Measurements from ENCODE around the gene PTCHD4.

Gene PTCHD4

DNA sequence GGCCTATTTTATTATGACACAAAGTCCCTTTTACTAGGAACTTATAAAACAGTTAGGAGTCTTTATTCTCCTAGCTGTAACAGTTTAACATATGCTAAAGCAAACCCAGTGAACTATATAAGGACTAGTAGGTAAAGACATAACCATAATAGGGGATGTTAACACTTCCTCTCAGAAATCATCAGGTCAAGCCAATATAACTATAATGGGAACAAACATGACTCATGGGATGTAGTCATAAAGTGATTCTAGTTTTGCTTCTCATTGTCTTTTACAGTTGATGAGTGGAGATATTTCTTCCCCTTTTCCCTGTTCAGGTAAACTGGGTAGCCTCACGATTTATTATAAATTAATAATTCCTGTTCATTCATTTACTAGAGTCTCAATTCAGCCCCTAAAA, 9.7 kb downstream of the PTCHD4 start:
- no peak overlapping the region for H3K4me3 Mint-ChIP-seq
- peaks cover 14% of the 10 kb centered on the region for H3K9me3 Mint-ChIP-seq
- H3K27me3 Mint-ChIP-seq (ENCODE audit: low read depth) = no peaks in the 10 kb centered on the region
- H3K4me1 Mint-ChIP-seq = no peaks in the 10 kb centered on the region
- H3K27ac Mint-ChIP-seq = no peak overlapping the region
- H3K36me3 Mint-ChIP-seq (ENCODE audit: low read depth) = no peaks in the 10 kb centered on the region
- TF ChIP-seq, protein P1, sequence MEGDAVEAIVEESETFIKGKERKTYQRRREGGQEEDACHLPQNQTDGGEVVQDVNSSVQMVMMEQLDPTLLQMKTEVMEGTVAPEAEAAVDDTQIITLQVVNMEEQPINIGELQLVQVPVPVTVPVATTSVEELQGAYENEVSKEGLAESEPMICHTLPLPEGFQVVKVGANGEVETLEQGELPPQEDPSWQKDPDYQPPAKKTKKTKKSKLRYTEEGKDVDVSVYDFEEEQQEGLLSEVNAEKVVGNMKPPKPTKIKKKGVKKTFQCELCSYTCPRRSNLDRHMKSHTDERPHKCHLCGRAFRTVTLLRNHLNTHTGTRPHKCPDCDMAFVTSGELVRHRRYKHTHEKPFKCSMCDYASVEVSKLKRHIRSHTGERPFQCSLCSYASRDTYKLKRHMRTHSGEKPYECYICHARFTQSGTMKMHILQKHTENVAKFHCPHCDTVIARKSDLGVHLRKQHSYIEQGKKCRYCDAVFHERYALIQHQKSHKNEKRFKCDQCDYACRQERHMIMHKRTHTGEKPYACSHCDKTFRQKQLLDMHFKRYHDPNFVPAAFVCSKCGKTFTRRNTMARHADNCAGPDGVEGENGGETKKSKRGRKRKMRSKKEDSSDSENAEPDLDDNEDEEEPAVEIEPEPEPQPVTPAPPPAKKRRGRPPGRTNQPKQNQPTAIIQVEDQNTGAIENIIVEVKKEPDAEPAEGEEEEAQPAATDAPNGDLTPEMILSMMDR (IDR thresholded peaks at IDR 0.05; ENCODE audit: unreplicated experiment in 3 of 3) = no peak

DNA sequence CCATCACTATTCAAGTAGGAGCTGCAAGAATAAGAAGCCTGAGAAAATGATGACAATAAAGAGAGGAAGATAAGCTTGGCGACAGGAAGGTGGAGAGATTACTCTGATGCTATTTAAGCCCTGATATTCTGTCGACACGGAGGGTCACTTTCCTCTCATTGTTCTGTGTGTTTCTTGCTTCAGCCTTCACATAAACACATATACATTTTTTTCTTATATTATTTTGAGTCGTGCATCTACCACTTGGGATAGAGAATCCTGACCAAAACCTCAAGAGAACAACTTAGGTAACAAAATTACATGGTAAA, 10.5 kb downstream of the PTCHD4 start:
- H3K27me3 Mint-ChIP-seq (ENCODE audit: low read depth) = no peaks in the 10 kb centered on the region
- no peaks in the 10 kb centered on the region for H3K4me1 Mint-ChIP-seq
- TF ChIP-seq, protein P1 (IDR thresholded peaks at IDR 0.05; ENCODE audit: unreplicated experiment in 3 of 3) = no peak
- no peaks in the 10 kb centered on the region for H3K36me3 Mint-ChIP-seq (ENCODE audit: low read depth)
- H3K27ac Mint-ChIP-seq = no peak overlapping the region
- H3K9me3 Mint-ChIP-seq = peaks cover 7% of the 10 kb centered on the region
- no peak overlapping the region for H3K4me3 Mint-ChIP-seq

DNA sequence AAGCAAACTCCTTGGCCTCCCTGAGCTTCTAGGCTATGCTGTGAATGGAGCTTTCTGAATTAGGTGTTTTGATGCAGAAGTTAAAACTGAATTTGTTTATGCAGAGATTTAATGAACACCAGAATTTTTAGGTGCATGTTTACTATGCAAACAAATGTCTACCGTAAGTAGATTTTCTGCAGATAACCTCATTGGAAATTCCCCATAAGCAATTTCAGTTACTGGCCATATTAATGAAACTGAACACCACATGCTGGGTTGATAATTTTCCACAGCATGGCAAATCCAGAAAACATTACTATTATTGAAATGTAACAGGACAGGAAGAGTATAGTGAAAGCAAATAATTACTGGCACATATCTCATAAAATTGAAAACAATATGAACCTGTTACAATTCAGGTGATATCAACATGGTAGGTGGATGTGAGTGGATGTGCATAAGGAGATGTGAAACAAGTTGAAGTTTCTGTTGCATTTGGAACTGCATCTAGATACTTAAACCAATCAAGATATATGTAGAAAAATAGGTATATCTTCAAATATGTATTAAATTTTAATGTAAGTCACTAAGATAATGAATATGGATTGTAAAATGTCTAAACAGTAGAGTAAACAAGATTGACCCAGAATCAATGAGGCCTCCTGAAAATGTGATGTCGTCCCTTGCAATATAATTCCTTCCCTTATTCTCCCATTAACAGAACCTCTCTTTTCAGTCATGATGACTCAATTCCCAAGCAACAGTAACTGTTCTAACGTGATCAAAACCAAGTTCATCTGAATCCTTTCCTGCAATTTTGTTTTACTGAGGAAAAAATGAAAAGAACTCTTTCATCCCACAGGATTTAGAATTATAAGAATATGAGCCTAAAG, 11.0 kb downstream of the PTCHD4 start:
- Mint-ChIP-seq H3K27me3 (ENCODE audit: low read depth) (no peaks in the 10 kb centered on the region), H3K4me1 (no peaks in the 10 kb centered on the region), H3K27ac (no peak overlapping the region), H3K36me3 (ENCODE audit: low read depth) (no peaks in the 10 kb centered on the region), H3K9me3 (peaks cover 3% of the 10 kb centered on the region), H3K4me3 (no peak overlapping the region)
- TF ChIP-seq, protein P1 (IDR thresholded peaks at IDR 0.05; ENCODE audit: unreplicated experiment in 3 of 3) = no peak

DNA sequence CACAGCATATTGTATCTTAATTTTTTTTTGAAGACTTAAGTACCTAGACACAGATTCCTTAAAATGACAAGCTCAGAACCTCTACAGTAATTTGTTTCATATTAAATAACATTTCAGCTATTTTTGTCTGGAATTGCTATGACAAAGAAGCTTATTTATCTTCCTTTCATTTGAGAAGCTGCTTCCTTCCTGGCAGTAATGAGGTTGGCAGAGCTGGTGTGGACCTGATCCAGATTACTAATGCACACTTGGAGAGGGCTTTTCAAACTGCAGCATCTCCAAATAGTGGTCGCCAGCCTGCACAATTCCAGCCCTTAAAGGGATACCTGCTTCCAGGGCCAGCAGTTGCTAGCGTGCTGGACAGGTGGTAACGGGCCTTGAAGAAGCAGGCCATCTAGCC, 12.1 kb downstream of the PTCHD4 start:
- TF ChIP-seq, protein P1 (IDR thresholded peaks at IDR 0.05; ENCODE audit: unreplicated experiment in 3 of 3) = no peak
- no peaks in the 10 kb centered on the region for H3K27me3 Mint-ChIP-seq (ENCODE audit: low read depth)
- H3K9me3 Mint-ChIP-seq = peaks cover 2% of the 10 kb centered on the region
- H3K27ac Mint-ChIP-seq = no peak overlapping the region
- H3K4me1 Mint-ChIP-seq = peaks cover 6% of the 10 kb centered on the region
- H3K4me3 Mint-ChIP-seq = no peak overlapping the region
- H3K36me3 Mint-ChIP-seq (ENCODE audit: low read depth) = no peaks in the 10 kb centered on the region

DNA sequence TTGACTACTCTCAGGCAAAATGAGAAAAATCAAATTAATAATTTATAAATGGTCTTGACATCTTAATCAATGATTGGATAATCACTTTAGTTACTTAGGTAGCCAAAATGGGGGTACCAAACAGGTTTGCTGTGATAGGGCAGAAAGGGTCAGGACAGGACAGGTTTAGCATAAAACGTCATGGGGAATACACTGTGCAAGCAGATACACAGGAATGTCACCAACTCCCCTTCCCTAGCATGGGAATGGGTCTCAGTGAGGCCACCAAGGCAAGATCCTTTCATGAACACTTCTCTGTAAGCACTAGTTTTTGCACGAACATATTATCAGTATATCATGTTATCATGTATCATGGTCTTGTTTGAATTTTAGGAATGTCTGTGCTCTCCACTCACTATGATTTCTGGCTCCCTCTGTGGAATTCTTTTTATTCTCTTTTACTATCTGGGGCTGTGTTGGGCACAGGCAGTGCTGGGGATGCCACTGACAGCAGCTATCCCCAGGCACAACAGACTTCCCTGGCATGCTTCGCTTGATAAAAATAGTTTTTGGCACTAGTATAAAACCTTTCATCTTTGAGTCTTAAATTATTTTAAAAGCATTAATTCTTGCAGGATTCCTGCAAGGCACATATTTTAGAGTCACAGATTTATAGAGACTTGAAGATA, 18.3 kb downstream of the PTCHD4 start:
- H3K4me1 Mint-ChIP-seq = peaks cover 7% of the 10 kb centered on the region
- TF ChIP-seq, protein P1 (IDR thresholded peaks at IDR 0.05; ENCODE audit: unreplicated experiment in 3 of 3) = no peak
- H3K9me3 Mint-ChIP-seq = no peaks in the 10 kb centered on the region
- no peak overlapping the region for H3K27ac Mint-ChIP-seq
- no peaks in the 10 kb centered on the region for H3K27me3 Mint-ChIP-seq (ENCODE audit: low read depth)
- H3K36me3 Mint-ChIP-seq (ENCODE audit: low read depth) = no peaks in the 10 kb centered on the region
- no peak overlapping the region for H3K4me3 Mint-ChIP-seq
